Dermis microvascular lymphatic vessel endothelial cell (primary cell): ENCODE results near the gene RMI1. TPM values are rescaled to one million over a fixed set of nuclear protein-coding genes. Genes with fewer than 3 reads are reported as not detected.
"Not testable (repeated sequence)": the region's sequence is repeated elsewhere in the genome, so short reads cannot be mapped to it uniquely, and the experiment has no call there.

ENCODE experiments used
- DNase-seq, 2 donors: peaks; one replicate each; pipeline versions ENCODE4 v3.0.0 to v3.0.0-alpha.2; 2010; ENCODE audit warnings: low read depth in 2 of 2
- total RNA-seq: library from RNA; depleted of rRNA; stranded (reverse); fragments of >200 nt; gene quantifications from 2 replicates; pipeline ENCODE4 v1.2.1, GENCODE V29; 2014

The RMI1 gene
- total RNA-seq = 5.5 and 6.8 TPM in 2 replicates

DNA sequence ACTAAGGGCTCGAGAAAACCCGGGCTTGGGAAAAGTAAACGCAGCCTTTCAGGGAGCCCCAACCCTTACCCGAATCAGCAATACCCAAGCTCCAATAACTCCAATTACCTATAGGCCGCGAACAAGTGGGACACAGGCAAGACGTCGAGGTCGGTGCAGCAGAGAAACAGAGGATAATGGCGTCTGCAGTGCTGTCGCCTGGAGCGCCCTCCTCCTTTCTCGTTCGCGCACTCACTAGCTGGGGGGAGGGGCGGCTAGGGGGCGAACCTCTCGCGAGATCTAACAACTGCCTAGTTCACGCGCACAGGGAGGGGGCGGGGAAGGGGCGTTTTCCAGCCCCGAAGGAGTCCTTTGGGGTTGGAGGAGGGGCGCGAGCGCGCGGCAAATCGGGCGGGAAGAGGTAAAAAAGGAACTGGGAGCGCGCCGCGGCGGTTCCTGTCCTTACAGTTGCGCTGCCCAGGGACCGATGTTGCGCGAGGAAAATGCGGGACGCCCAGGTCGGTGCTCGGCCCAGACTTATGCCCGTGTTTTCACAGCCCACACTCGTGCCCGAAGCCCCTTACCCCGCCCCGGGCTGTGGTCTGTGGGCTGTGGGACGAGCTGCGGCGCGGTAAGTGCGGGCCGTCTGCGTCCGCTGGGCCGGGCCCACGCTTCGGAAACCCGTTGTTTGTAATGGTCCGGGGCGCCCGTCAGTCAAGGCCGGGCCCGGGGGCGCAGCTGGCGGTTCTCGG, at the start of gene RMI1:
RMI1 (plus strand) TSS at position 411 of the 731 bp plus-strand sequence. CDS start 20,182 bp downstream, outside the sequence.
- peak; percentile 94 to 98 for DNase-seq

DNA sequence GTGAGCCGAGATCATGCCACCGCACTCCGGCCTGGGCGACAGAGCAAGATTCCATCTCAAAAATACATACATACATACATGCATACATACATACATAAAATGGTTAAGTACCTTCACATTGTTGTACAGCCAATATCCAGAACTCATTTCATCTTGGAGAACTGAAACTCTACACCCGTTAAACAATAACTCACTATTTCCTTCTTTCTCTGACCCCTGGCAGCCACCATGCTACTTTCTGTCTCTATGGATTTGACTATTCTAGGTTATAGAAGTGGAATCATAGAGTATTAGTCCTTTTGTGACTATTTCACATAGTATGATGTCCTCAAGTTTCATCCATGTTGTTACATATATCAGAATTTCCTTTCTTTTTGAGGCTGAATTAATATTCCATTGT, 49.7 kb upstream of the RMI1 start:
- DNase-seq = no peak

DNA sequence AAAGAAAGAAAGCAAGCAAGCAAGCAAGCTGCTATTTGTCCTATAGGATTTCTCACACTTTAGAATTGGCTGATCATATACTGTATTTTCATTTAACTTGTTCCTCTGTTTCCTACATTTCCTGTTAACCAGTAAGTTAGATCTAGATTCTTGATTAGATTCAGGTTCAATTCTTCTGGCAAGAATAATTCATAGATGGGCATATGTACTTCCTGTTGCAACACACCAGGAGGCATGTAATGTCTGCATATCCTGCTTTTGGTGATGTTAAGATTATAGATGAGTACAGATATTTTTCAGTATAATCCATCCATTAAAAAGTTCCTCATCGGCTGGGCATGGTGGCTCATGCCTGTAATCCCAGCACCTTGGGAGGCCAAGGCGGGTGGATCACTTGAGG, 48.6 kb upstream of the RMI1 start:
- no peak for DNase-seq

DNA sequence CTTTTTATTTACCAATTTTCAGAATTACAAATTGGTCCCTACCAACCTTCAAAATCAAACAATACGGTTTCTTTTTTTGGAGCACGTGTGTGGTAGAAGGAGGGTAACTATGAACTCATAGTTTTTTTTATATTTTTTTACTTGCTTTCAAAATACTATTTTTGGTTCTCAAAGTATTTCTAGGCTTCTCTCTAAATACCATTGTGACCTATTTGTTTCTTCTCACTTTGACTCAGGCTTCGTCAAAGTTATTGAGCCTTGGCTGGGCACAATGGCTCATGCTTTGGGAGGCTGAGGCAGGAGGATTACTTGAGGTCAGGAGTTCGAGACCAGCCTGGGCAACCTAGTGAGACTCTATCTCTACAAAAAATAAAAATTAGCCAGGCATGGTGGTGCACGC, 47.8 kb upstream of the RMI1 start:
- no peak for DNase-seq

DNA sequence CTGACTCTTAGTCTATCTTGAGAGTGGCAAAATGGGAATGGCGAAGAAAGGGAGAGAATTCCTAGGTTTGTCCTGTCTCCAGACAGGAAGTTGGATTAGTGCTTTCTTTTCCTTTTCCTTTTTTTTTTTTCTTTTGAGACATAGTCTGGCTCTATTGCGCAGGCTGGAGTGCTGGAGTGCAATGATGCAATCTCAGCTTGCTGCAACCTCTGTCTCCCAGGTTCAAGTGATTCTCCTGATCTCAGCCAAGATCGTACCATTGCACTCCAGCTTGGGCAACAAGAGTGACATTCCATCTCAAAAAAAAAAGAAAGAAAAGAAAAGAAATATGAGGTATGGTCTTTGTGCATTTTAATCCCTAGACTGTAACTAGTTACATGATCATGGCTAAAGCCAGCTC, 46.8 kb upstream of the RMI1 start:
- no peak for DNase-seq

DNA sequence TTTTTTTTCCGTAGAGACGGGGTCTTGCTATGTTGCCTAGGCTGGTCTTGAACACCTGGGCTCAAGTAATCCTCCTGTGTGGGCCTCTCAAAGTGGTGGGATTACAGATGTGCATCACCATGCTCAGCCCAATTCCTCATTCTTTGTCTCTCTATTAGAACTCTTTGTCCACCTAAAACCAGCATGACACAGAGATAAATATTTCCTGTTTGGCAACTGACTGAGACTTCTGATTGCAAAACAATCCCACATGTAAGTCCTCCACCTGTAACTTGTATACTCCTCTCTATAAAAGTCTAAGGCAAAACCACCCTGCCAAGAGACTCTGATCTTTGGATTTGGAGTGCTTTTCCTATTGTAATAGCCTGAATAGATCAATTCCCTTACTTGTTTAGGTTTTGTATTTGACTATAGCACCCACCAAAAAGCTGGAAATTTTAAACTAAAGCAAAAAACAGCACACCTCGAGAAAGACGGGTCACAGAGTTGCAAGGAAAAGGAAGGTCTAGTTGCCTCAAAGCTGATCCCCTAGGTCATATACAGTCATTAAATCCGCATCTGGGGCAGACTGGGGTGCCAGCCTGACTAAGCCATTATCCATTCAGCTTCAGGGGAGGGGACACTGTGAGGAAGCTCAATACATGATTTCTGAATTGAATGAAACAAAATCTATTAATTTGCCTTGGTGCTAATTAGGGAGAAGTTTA, 45.9 kb upstream of the RMI1 start:
- DNase-seq = peak in 1 of 2 donors; percentile 45

DNA sequence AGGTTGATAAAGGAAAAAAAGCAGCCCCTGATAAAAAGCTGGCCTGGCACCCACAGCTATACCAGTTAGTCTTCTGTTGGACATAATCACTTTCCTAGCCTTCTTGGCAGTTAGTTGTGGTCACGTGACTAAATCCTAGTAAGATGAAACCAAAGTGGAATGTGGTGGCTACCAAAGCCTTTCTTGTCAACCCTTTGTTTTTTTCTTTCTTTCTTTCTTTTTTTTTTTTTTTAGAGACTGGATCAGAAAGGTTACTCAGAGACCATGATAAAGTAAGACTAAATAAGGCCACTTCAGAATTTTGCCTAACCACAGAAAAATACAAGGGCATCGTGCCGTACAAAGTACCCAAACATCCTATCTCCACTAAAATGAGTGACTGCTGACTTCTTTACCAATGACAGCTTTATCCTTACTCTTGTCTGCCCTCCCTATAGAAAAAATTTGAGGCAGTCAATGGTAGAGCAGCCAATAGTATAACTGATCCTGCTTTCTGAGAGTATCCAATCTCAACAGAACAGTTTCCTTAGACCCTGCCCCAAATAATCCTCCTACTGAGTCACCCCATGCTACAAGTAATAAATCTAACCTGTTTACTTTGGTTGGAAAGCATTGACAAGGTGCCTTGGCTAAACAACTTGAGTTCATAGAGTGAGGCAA, 45.2 kb upstream of the RMI1 start:
- peak in 1 of 2 donors; percentile 40 for DNase-seq

DNA sequence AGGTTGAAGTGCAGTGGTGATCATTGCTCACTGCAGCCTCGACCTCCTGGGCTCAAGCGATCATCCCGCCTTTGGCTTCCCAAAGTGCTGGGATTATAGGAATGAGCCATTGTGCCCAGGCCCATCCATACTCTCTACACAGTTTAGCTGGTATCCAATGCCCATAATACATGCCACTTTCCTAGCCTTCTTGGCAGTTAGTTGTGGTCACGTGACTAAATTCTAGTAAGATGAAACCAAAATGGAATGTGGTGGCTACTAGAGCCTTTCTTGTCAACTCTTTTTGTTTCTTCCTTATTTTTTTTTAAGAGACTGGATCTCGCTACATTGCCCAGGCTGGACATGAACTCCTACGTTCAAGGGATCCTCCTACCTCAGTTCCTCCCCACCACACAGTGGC, 44.1 kb upstream of the RMI1 start:
- DNase-seq = no peak

DNA sequence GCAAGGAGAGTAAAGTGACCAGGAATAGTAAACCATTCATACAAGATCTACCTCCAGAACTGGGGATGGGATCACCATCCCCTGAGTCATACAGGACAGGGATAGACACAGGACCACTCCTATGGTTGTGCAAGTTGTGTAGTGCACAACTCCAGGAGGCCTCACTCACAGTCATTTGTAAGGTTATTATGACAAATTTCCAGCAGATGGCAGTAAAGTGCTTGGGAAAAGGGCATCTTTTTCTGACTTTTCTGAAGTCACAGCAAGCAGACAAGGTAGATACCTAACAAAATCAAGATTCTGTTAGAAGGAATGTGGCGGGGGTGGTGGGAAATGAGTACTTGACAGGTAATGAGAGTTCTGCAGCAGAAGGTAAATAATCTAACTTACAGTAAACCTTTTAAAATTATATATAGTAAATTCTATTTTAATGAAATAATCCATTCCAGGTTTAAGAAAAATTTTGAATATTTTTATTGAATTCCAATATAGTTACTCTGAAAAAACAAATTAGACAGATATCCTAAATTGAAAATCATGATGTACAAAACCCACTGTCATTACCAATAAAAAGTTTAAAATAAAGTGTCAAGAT, 42.6 kb upstream of the RMI1 start:
- peak; percentile 55 to 64 for DNase-seq

DNA sequence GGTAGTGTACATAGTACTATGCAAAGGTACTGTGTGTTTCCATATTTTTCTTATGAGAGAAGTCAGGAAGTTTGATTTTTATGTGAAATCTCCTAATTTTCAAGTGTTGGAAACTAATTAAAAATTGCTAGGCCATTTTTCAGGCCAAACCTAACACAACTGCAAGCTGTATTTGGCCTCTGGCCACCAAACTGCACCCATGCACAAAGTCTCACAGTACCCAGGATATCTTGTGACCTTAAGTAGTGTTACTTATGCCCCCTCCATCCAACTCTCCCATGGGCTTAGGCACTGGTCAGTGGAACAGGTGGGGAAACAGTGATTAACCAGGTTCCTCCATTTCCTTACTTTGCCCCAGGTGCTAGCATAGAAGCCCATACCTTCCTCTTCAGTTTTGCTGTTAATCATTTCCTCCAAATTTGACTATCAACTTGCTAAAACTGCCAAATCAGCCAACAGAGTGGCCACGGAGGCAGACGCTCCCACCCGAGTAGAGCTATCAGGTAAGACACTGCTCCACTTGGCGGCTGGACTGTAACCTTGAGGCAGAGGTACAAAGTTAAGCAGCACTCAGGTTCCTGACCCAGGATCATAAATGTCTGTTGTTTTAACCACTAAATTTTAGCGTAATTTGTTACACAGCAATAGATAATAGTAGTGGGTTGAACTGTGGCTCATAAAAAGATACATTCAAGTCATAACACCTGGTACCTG, 39.9 kb upstream of the RMI1 start:
- no peak for DNase-seq

DNA sequence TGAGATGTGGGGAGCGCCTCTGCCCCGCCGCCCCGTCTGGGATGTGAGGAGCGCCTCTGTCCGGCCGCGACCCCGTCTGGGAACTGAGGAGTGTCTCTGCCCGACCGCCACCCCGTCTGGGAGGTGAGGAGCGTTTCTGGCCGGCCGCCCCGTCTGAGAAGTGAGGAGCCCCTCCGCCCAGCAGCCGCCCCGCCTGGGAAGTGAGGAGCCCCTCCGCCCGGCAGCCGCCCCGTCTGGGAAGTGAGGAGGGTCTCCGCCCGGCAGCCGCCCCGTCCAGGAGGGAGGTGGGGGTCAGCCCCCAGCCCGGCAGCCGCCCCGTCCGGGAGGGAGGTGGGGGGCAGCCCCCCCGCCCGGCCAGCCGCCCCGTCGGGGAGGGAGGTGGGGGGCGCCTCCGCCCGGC, 32.5 kb upstream of the RMI1 start:
- not testable (repeated sequence) for DNase-seq

DNA sequence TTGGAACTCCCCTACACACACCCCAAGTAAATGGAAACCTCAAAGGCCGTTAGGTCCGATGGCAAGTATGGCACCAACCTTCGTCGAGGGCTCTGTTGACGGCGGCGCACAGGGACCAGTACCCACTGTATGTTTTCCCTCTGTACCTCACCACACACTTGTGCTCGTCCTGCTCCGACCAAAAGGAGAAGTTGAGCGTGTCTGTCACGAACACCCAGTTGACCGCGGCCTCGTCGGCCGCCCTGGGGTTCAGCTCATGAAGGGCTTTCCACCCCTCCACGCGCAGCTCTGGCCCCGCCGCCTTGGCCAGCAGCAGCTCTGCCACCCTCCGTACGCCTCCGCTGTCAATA, 24.5 kb upstream of the RMI1 start:
- peak in 1 of 2 donors; percentile 10 for DNase-seq

DNA sequence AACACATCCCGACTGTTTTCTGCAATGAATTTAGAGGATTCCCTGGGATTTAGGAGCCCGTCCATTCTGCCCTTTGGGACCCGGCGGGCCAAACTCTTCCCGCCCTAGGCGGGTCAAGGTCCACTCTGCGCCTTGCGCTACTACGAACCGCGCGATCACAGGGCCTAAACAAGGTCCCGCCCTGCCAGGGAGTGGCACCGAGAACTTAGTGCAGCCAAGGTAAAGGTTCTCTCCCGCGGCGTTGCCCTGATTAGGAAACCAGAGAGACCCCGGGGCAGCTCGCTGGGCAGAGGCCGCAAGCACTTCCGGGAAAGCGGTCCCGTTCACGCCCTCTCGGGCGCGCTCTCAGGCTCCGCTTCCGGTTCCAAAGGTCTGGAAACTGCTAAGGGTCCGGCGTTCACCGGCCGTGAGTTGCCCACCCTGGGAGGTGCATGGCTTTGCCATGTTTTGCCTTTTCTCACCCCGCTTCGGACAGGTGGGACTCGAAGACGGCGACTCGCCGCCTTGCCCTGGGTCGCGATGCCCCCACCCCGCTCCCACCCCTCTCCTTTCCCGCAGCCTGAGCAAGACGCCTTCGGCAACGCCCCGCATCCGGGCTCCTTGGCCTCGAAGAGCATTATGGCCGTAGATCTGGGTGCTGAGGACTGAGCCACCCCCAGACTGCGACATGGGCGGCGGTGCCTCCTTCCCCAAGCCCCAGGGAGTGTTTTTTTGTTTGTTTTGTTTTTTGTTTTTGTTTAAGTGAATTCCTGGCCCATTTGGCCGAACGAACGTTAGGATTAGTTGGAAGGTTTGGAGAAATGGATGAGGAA, 24.0 kb upstream of the RMI1 start:
- DNase-seq = peak in 1 of 2 donors; percentile 38

DNA sequence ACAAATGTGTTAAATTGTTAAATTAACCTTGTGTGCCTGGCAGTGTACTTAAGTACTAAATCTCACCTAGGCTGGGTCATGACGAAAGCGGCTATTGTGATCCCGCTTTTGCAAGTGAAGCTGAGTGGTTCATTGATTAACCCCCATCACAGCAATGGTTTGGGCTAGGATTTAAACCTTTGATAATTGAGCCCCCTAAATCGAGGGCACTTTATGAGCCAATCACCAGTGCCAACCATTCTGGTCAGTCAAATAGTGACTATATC, 23.4 kb upstream of the RMI1 start:
- no peak for DNase-seq

DNA sequence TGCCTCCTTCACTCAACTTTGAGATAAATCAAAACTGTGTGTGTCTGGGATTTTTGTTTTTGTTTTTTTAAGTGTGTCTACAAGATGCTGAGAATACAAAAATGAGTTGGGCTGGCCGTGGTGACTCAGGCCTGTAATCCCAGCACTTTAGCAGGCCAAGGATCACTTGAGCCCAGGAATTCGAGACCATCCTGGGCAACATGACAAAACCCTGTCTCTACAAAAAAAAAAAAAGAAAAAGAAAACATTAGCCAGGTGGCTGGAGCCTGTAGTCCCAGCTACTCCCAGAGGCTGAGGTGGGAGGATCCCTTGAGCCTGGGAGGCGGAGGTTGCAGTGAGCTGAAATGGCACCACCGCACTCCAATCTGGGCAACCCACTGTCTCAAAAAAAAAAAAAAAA, 21.5 kb upstream of the RMI1 start:
- DNase-seq = no peak

DNA sequence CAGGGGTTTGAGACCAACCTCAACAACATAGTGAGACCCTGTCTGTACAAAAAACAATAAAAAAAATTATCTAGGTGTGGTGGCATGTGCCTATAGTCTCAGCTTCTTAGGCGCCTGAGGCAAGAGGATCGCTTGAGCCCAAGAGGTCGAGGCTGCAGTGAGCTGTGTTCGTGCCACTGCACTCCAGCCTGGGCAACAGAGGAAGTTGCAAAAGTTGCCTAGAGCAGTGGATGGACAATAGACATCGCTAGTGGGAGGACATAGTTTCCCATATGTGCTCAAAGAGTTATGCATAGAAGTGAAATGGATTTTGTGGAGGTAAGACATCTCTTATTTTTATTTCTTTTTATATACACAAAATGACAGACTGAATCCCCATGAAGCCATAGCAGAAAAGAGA, 19.6 kb upstream of the RMI1 start:
- no peak for DNase-seq

DNA sequence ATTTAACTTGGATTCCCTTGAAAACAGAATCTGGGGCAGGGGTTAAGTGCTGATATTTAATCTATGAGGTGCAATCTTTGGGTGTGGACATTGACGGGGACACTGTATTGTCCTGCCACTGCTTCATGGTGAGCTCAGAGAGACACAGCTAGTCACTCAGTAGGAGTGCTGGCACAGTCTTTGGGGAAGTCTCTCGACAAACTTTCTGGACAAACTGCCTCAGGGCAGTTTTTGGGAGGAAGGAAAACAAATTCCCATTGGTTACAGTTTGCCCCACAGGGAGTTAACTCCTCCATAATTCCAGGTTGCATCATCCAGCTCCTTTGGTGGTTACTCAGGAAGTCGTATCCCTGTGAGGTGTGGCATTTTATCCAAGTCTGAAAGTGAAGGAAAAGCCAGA, 18.4 kb upstream of the RMI1 start:
- DNase-seq = no peak

DNA sequence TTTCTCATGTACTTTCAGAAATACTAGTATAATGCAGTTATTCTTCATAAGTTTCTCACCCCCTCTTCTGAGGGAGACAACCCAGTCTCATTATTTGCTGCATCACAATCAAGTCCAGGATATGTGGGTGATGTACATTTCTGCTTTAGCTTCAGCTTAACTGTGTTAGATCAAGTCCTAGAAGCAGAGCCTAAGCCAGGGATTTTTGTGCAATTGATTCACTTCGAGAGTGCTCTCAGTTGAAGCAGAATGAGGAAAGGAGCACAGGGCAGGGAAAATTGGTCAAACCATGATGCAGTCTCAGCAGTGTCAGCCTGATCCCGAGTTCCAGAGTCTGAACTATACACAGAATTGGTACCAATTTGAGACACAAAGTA, 15.6 kb upstream of the RMI1 start:
- no peak for DNase-seq

DNA sequence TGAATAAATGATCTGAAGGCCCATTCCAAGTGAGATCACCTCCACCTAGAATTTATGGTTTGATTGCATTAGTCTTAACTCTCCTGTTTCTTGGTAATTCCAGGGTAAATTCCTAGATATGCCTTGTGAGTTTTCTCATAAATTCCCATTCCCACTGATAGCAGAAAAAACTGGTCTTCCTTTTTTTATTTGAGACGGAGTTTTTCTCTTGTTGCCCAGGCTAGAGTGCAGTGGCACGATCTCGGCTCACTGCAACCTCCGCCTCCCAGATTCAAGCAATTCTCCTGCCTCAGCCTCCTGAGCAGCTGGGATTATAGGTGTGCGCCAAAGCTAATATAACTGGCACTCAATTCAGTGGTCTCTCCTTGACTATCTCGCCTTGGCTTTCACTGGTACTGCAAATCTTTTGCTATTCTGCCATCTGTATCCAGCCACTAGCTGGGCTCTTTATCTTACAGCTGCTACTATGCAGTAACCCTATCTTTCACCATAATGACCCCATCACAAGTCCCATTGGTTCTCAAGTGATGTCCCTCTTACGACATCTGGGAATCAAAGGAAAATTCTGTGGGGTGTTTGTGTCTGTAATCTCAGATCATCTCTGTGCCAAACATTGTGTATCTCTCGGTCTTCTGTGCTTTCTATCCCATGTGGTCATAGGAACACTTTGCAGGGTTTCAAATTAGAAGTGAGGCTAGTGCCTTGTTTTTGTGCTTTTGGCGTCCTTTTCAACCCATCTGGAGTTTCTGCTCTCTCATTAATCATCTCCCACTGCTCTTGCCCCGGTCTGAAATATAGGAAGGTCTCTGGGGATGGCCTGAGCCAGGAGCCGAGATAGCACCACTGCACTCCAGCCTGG, 15.0 kb upstream of the RMI1 start:
- DNase-seq = no peak

DNA sequence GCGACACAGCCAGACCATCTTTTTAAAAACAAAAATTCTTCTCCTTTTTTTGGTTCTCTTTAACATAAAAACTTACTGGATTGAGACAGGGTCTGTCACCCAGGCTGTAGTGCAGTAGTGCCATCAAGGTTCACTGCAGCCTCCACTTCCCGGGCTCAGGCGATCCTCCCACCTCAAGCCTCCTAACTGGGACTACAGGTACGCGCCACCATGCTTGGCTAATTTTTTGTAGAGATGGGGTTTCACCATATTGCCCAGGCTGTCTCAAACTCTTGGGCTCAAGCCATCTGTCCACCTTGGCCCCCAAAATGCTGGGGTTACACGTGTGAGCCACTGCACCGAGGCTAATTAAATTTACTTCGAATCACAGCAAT, 14.4 kb upstream of the RMI1 start:
- DNase-seq = no peak
